IMR-90 (cell line): ENCODE results near the gene FGD5. TPM values are rescaled to one million over a fixed set of nuclear protein-coding genes. Genes with fewer than 3 reads are reported as not detected.

Experiments used
- ATAC-seq: fragments of 200-7000 bp; cut with Tn5 transposase; 2 replicates; pipeline ENCODE4 v1.9.1; 2020; ENCODE audit warnings: low read depth, mild to moderate bottlenecking, moderate library complexity
- BruUV-seq: library from RNA; stranded (reverse); fragments of 400-500 nt; replicated peaks from 2 replicates; lab custom pipeline; 2021; lab: Mats Ljungman, UMichigan
- CTCF ChIA-PET: fragments of 300-600 bp; formaldehyde crosslinking; extraction: SDS; loops from one replicate; lab custom pipeline; 2021; ENCODE audit warnings: antibody characterized with exemption; lab: Yijun Ruan, JAX
- POLR2A ChIA-PET: fragments of 300-600 bp; sonication (Branson Sonifier 250); formaldehyde crosslinking; loops from one replicate; lab custom pipeline; 2022; ENCODE audit warnings: antibody characterized with exemption; ENCODE audit not compliant: unreplicated experiment; lab: Charles Lee
- DNase-seq: peaks from one replicate; pipeline ENCODE4 v3.0.0; 2013
- H2AFZ ChIP-seq: replicated peaks from 2 replicates; pipeline ENCODE3; 2013; ENCODE audit warnings: low read length, mild to moderate bottlenecking; ENCODE audit not compliant: poor library complexity
- H2AK5ac ChIP-seq: 2 replicates; pipeline ENCODE4 v1.6.1; 2013; ENCODE audit warnings: low read depth, low read length, inconsistent platforms
- H2AK9ac ChIP-seq: replicated peaks from 2 replicates; pipeline ENCODE3; 2013; ENCODE audit warnings: mild to moderate bottlenecking, low read depth, low read length, moderate library complexity; ENCODE audit not compliant: poor library complexity
- H2BK120ac ChIP-seq: 2 replicates; pipeline ENCODE4 v1.6.1; 2013; ENCODE audit warnings: low read depth, low read length, inconsistent platforms
- H2BK15ac ChIP-seq: 3 replicates; pipeline ENCODE4 v1.6.1; 2013; ENCODE audit warnings: low read depth, low read length, inconsistent platforms
- H2BK20ac ChIP-seq: 2 replicates; pipeline ENCODE4 v1.6.1; 2013; ENCODE audit warnings: low read depth, mild to moderate bottlenecking, inconsistent platforms, low read length, moderate library complexity
- H2BK5ac ChIP-seq: 2 replicates; pipeline ENCODE4 v1.6.1; 2013; ENCODE audit warnings: mild to moderate bottlenecking, low read depth, low read length, inconsistent platforms; ENCODE audit not compliant: poor library complexity, severe bottlenecking
- H3K14ac ChIP-seq: replicated peaks from 2 replicates; pipeline ENCODE4 v1.6.1; 2013; ENCODE audit warnings: low read depth, low read length, inconsistent platforms
- H3K18ac ChIP-seq: 2 replicates; pipeline ENCODE4 v1.6.1; 2013; ENCODE audit warnings: low read depth, low read length, control low read depth
- H3K23ac ChIP-seq: 2 replicates; pipeline ENCODE4 v1.6.1; 2013; ENCODE audit warnings: low read depth, low read length, inconsistent platforms
- H3K27ac ChIP-seq: 2 replicates; pipeline ENCODE4 v1.5.1; 2013; ENCODE audit warnings: mild to moderate bottlenecking, control low read depth, low read length; ENCODE audit not compliant: insufficient read depth
- H3K27me3 ChIP-seq: 2 replicates; pipeline ENCODE4 v1.6.1; 2013; ENCODE audit warnings: low read length; ENCODE audit not compliant: control insufficient read depth, insufficient read depth
- H3K36me3 ChIP-seq: 2 replicates; pipeline ENCODE4 v1.6.1; 2013; ENCODE audit warnings: low read length, mixed read lengths; ENCODE audit not compliant: control insufficient read depth, insufficient read depth
- H3K4ac ChIP-seq: 2 replicates; pipeline ENCODE4 v1.6.1; 2013; ENCODE audit warnings: low read depth, low read length, inconsistent platforms
- H3K4me1 ChIP-seq: 2 replicates; pipeline ENCODE4 v1.6.1; 2013; ENCODE audit warnings: low read length, mixed read lengths; ENCODE audit not compliant: control insufficient read depth, insufficient read depth
- H3K4me2 ChIP-seq: 2 replicates; pipeline ENCODE4 v1.6.1; 2013; ENCODE audit warnings: low read depth, mild to moderate bottlenecking, control low read depth, low read length, moderate library complexity
- H3K4me3 ChIP-seq: 2 replicates; pipeline ENCODE4 v1.5.1; 2013; ENCODE audit warnings: low read depth, mild to moderate bottlenecking, control low read depth, low read length, moderate library complexity; ENCODE audit not compliant: insufficient read depth
- H3K56ac ChIP-seq: 2 replicates; pipeline ENCODE4 v1.6.1; 2013; ENCODE audit warnings: low read length, inconsistent platforms; ENCODE audit not compliant: insufficient read depth; ENCODE audit errors: extremely low read depth
- H3K79me1 ChIP-seq, 2 experiments: 2 replicates each; pipeline ENCODE4 v1.6.1; 2013; ENCODE audit warnings: low read length in 2 of 2, inconsistent platforms in 1 of 2, low read depth in 1 of 2
- H3K9ac ChIP-seq: 2 replicates; pipeline ENCODE4 v1.6.1; 2013; ENCODE audit warnings: low read depth, low read length, control low read depth
- H3K9me1 ChIP-seq: 2 replicates; pipeline ENCODE4 v1.6.1; 2013; ENCODE audit warnings: low read length, inconsistent platforms; ENCODE audit not compliant: insufficient read depth
- H3K9me3 ChIP-seq: 2 replicates; pipeline ENCODE4 v1.6.1; 2013; ENCODE audit warnings: low read length; ENCODE audit not compliant: control insufficient read depth, insufficient read depth
- H4K20me1 ChIP-seq: 2 replicates; pipeline ENCODE4 v1.6.1; 2013; ENCODE audit warnings: low read length, inconsistent platforms; ENCODE audit not compliant: insufficient read depth
- H4K5ac ChIP-seq: 2 replicates; pipeline ENCODE4 v1.6.1; 2013; ENCODE audit warnings: mild to moderate bottlenecking, low read depth, low read length, control low read depth
- H4K8ac ChIP-seq, 2 experiments: 2 replicates each; pipeline ENCODE4 v1.6.1; 2013; ENCODE audit warnings: low read depth in 2 of 2, low read length in 2 of 2, control low read depth in 1 of 2, inconsistent platforms in 1 of 2
- H4K91ac ChIP-seq: 2 replicates; pipeline ENCODE4 v1.6.1; 2013; ENCODE audit warnings: low read depth, low read length, inconsistent platforms; ENCODE audit not compliant: insufficient read depth
- BHLHE40 ChIP-seq: fragments of 150-350 bp; IDR thresholded peaks from 2 replicates; pipeline ENCODE4 v1.6.1; 2016; ENCODE audit warnings: mild to moderate bottlenecking, low read depth, low read length
- CEBPB ChIP-seq: IDR thresholded peaks from 2 replicates; pipeline ENCODE4 v1.6.1; 2012; ENCODE audit warnings: low read depth, low read length, improper control_type of control experiment
- CHD1 ChIP-seq: IDR thresholded peaks from 2 replicates; pipeline ENCODE4 v1.6.1; 2012; ENCODE audit warnings: low read depth, low read length, improper control_type of control experiment
- CTCF ChIP-seq: conservative IDR thresholded peaks from 2 replicates; pipeline ENCODE4 v1.5.1; 2012; ENCODE audit warnings: mild to moderate bottlenecking, low read depth, low read length, improper control_type of control experiment
- ELK1 ChIP-seq: fragments of 150-350 bp; IDR thresholded peaks from 2 replicates; pipeline ENCODE4 v1.6.1; 2016; ENCODE audit warnings: low read depth, mild to moderate bottlenecking, low read length, moderate library complexity, borderline replicate concordance
- FOS ChIP-seq: fragments of 150-350 bp; IDR thresholded peaks from 2 replicates; pipeline ENCODE4 v1.6.1; 2016; ENCODE audit warnings: low read depth, low read length
- MAFK ChIP-seq: IDR thresholded peaks from 2 replicates; pipeline ENCODE4 v1.6.1; 2012; ENCODE audit warnings: low read depth, low read length, improper control_type of control experiment
- MAZ ChIP-seq: IDR thresholded peaks from 2 replicates; pipeline ENCODE4 v1.6.1; 2012; ENCODE audit warnings: low read depth, mild to moderate bottlenecking, low read length, improper control_type of control experiment, moderate library complexity, borderline replicate concordance
- MXI1 ChIP-seq: IDR thresholded peaks from 2 replicates; pipeline ENCODE4 v1.6.1; 2012; ENCODE audit warnings: low read depth, mild to moderate bottlenecking, low read length, moderate library complexity, borderline replicate concordance
- NFE2L2 ChIP-seq: fragments of 150-350 bp; IDR thresholded peaks from 2 replicates; pipeline ENCODE4 v1.6.1; 2016; ENCODE audit warnings: low read depth, mild to moderate bottlenecking, low read length
- POLR2A ChIP-seq: IDR thresholded peaks from 2 replicates; pipeline ENCODE4 v1.6.1; 2012; ENCODE audit warnings: mild to moderate bottlenecking, low read depth, low read length
- RAD21 ChIP-seq: IDR thresholded peaks from 2 replicates; pipeline ENCODE4 v1.6.1; 2012; ENCODE audit warnings: low read length, improper control_type of control experiment
- RCOR1 ChIP-seq: IDR thresholded peaks from 2 replicates; pipeline ENCODE4 v1.6.1; 2012; ENCODE audit warnings: mild to moderate bottlenecking, low read length, improper control_type of control experiment; ENCODE audit not compliant: insufficient replicate concordance
- RFX5 ChIP-seq: IDR thresholded peaks from 2 replicates; pipeline ENCODE4 v1.8.0; 2012; ENCODE audit warnings: low read depth, mild to moderate bottlenecking, low read length, moderate library complexity
- SMC3 ChIP-seq: fragments of 150-350 bp; IDR thresholded peaks from 2 replicates; pipeline ENCODE4 v1.6.1; 2016; ENCODE audit warnings: low read depth, mild to moderate bottlenecking, antibody characterized with exemption, low read length, moderate library complexity
- USF2 ChIP-seq: fragments of 150-350 bp; IDR thresholded peaks from 2 replicates; pipeline ENCODE4 v1.6.1; 2017; ENCODE audit warnings: mild to moderate bottlenecking, antibody characterized with exemption, low read length, low read depth
- WGBS, 2 experiments: methylation state at CpG; one replicate each; pipeline versions ENCODE4 v1.1.5 to v1.1.7; 2013; ENCODE audit warnings: missing lambda C conversion rate in 2 of 2; ENCODE audit not compliant: insufficient read length in 1 of 2; ENCODE audit errors: extremely low coverage in 2 of 2; 5-methylcytosine and 5-hydroxymethylcytosine counted together
- dilution Hi-C: fragments of 300-500 bp; cut with HindIII; formaldehyde crosslinking; loops from one replicate; pipeline ENCODE4 v1.14.3; 2018; ENCODE audit warnings: low sequenced_read_pairs; ENCODE audit not compliant: unreplicated experiment
- in situ Hi-C: fragments of 300-500 bp; cut with MboI; formaldehyde crosslinking; loops from 3 replicates; pipeline ENCODE4 v1.14.3; 2019; ENCODE audit warnings: low sequenced_read_pairs, inconsistent platforms, mixed read lengths
- intact Hi-C: fragments of 100-400 bp; cut with micrococcal nuclease; formaldehyde crosslinking; loops from 2 replicates; pipeline ENCODE4 v1.10.0; 2022
- polyA plus RNA-seq, 3 experiments: library from polyadenylated mRNA; depleted of rRNA; stranded (reverse); fragments of >200 nt; gene quantifications; 2 replicates each; pipeline ENCODE4 v1.2.3, GENCODE V29; 2012; ENCODE audit warnings: low replicate concordance in 1 of 3
- total RNA-seq: library from RNA; depleted of rRNA; stranded (reverse); fragments of >200 nt; gene quantifications from 2 replicates; pipeline ENCODE4 v1.2.3, GENCODE V29; 2012

FGD5 gene
- total and polyA plus RNA-seq, 2 of the 4 experiments (the other 2 are of a cell fraction) = not detected

- H3K79me1 ChIP-seq = no peaks in the 10 kb centered on the region
- no peak overlapping the region for H3K23ac ChIP-seq
- H3K9ac ChIP-seq = no peak overlapping the region
- no peak overlapping the region for H3K4me2 ChIP-seq
- no peak overlapping the region for H2BK5ac ChIP-seq
- H3K4me3 ChIP-seq = no peak overlapping the region
- H3K4ac ChIP-seq = no peak overlapping the region
- no peak overlapping the region for H2BK20ac ChIP-seq
- no peak overlapping the region for H3K56ac ChIP-seq
- no peak overlapping the region for H2AK9ac ChIP-seq
- no peak overlapping the region for H2AK5ac ChIP-seq
- H3K36me3 ChIP-seq = no peaks in the 10 kb centered on the region
- dilution Hi-C loops (no loop called here), in situ Hi-C loops (no loop called here), intact Hi-C loops (no loop called here)
- BruUV-seq = no TSS peak
- H3K18ac ChIP-seq = no peak overlapping the region
- H4K20me1 ChIP-seq = no peaks in the 10 kb centered on the region
- H4K91ac ChIP-seq = no peak overlapping the region
- H3K4me1 ChIP-seq = no peaks in the 10 kb centered on the region
- no peak overlapping the region for H4K8ac ChIP-seq
- H3K9me1 ChIP-seq = no peaks in the 10 kb centered on the region
- no peak overlapping the region for H4K5ac ChIP-seq
- 80% methylated on average over 1 of the region's 5 CpGs; no CpG with 5 or more reads in 1 of the 2 experiments for WGBS, 2 experiments
- H2AFZ ChIP-seq = no peak overlapping the region
- no peaks in the 10 kb centered on the region for H3K9me3 ChIP-seq
- H3K14ac ChIP-seq = no peak overlapping the region
- ChIA-PET CTCF (interaction anchor here (0.6 kb wide), 1 partner anchor 53 kb away, joined by 3 read pairs; no protein-coding TSS in a partner anchor), POLR2A (no interaction called here)
- DNase-seq = no peak
- H3K27ac ChIP-seq = no peak overlapping the region
- H2BK15ac ChIP-seq = no peak overlapping the region
- TF ChIP-seq MAZ = no peak
- TF ChIP-seq ELK1 = no peak
- no peak for TF ChIP-seq RCOR1
- TF ChIP-seq POLR2A = no peak
- no peak for TF ChIP-seq CHD1
- TF ChIP-seq MAFK = no peak
- no peak for TF ChIP-seq FOS
- no peak for TF ChIP-seq BHLHE40
- no peak for TF ChIP-seq MXI1
- no peak for TF ChIP-seq CTCF
- TF ChIP-seq RFX5 = no peak
- TF ChIP-seq NFE2L2 = no peak
- no peak for TF ChIP-seq RAD21
- no peak for TF ChIP-seq CEBPB
- TF ChIP-seq USF2 = no peak
- TF ChIP-seq SMC3 = no peak
- no peak overlapping the region for H2BK120ac ChIP-seq
- peaks cover 31% of the 10 kb centered on the region for H3K27me3 ChIP-seq
- ATAC-seq = no peak
Measured at GRCh38 chr3:14837878-14838258, 19.1 kb downstream of the FGD5 start.
